Small intestine (tissue), 7 donors: Measurements from ENCODE around the gene SUCLG2. TPM values are rescaled to one million over a fixed set of nuclear protein-coding genes. Genes with fewer than 3 reads are reported as not detected.
A peak's percentile ranks its signal among the peaks of the same experiment; 100 is the strongest.
"Not testable (repeated sequence)": the region's sequence is repeated elsewhere in the genome, so short reads cannot be mapped to it uniquely, and the experiment has no call there.

Source experiments
- DNase-seq, 2 donors: peaks; one replicate each; pipeline versions ENCODE4 v3.0.0 to v3.0.0-alpha.2; 2013
- FAIRE-seq: peaks from 2 replicates; lab custom pipeline; 2012; peaks lifted over from hg19 to GRCh38; lab: Jason Lieb, UNC
- H3K27ac ChIP-seq, 3 donors: one replicate each; pipeline ENCODE4 v1.5.1; 2013; ENCODE audit warnings: low read length in 2 of 3, mild to moderate bottlenecking in 2 of 3, control low read depth in 1 of 3, inconsistent platforms in 1 of 3, low read depth in 1 of 3, moderate library complexity in 1 of 3
- H3K27me3 ChIP-seq, 3 donors: one replicate each; pipeline ENCODE4 v1.6.1; 2013; ENCODE audit warnings: low read length in 3 of 3, inconsistent platforms in 1 of 3; ENCODE audit not compliant: control insufficient read depth in 3 of 3, insufficient read depth in 3 of 3
- H3K36me3 ChIP-seq, 3 donors: one replicate each; pipeline ENCODE4 v1.6.1; 2013; ENCODE audit warnings: low read length in 3 of 3, inconsistent platforms in 1 of 3, low read depth in 1 of 3, mild to moderate bottlenecking in 1 of 3, moderate library complexity in 1 of 3; ENCODE audit not compliant: control insufficient read depth in 3 of 3, insufficient read depth in 2 of 3
- H3K4me1 ChIP-seq, 3 donors: one replicate each; pipeline ENCODE4 v1.6.1; 2013; ENCODE audit warnings: low read length in 2 of 3, inconsistent platforms in 1 of 3, low read depth in 1 of 3, mild to moderate bottlenecking in 1 of 3, moderate library complexity in 1 of 3; ENCODE audit not compliant: control insufficient read depth in 3 of 3, insufficient read depth in 2 of 3
- H3K4me3 ChIP-seq, 3 donors: one replicate each; pipeline ENCODE4 v1.5.1; 2013; ENCODE audit warnings: low read length in 3 of 3, control low read depth in 1 of 3, inconsistent platforms in 1 of 3, low read depth in 1 of 3, mild to moderate bottlenecking in 1 of 3, moderate library complexity in 1 of 3
- H3K9me3 ChIP-seq, 2 donors: one replicate each; pipeline ENCODE4 v1.6.1; 2013; ENCODE audit warnings: low read depth in 1 of 2, low read length in 1 of 2; ENCODE audit not compliant: control insufficient read depth in 2 of 2, insufficient read depth in 1 of 2
- whole genome bisulfite sequencing, 3 donors: extraction: QIAGEN DNeasy Blood & Tissue Kit; methylation state at CpG; one replicate each; pipeline ENCODE4 v1.1.7; 2013; 5-methylcytosine and 5-hydroxymethylcytosine counted together
- polyA plus RNA-seq, 4 donors: library from polyadenylated mRNA; stranded (reverse) in 3 of 4; unstranded in 1 of 4; fragments of 200-250 nt in 3 of 4; fragments of 120-200 nt in 1 of 4; gene quantifications; one replicate each; pipeline versions ENCODE4 v1.2.1 to v1.2.3, GENCODE V29; 2013
- donor health status: healthy with polysubstance abuse.
- donor health status: control.
- donor health status: control.
- donor health status: Bipolar disorder and iron deficiency.
- donor health status: healthy.

The SUCLG2 gene
- polyA plus RNA-seq, 4 donors, result 77.7 to 167 (median 125) TPM

DNA sequence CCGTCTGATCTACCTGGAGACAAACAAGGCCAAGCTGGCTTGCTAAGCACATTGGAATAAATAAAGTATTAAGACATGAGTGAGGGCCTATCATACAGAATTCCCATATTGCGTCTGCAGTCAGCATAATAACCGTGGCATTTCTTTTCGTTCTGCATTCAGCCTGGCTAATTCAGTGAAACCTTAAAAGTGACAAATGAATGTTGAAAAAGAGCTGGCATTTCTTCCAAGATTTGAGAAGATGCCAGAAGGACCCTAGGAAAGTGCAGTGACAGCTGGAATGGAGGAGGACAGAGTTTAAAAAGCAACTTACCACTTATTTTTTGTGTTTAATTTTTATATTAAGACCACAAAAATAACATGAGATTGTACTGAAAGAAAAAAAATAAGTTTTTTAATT lies 67.1 kb downstream of the SUCLG2 start:
- no peak overlapping the region for H3K27ac ChIP-seq
- no peaks in the 10 kb centered on the region for H3K4me1 ChIP-seq
- no peaks in the 10 kb centered on the region for H3K27me3 ChIP-seq
- WGBS, 3 donors, result 89 to 98% (median 95%) methylated on average over 4 of the region's 4 CpGs
- DNase-seq, result no peak
- FAIRE-seq, result no peak
- no peak overlapping the region for H3K4me3 ChIP-seq
- no peaks in the 10 kb centered on the region for H3K9me3 ChIP-seq
- peaks cover 0 to 9% (median 2%) of the 10 kb centered on the region in 3 donors for H3K36me3 ChIP-seq

DNA sequence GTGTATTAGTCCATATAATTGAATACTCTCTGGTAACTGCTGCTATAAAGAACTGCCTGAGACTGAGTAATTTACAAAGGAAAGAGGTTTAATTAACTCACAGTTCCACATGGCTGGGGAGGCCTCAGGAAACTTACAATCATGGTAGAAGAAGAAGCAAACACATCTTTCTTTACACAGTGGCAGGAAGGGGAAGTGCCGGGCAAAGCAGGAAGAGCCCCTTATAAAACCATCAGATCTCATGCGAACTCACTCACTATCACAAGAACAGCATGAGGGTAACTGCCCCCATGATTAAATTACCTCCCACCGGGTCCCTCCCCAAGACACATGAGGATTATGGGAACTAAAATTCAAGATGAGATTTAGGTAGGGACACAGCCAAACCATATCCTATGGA lies 69.8 kb downstream of the SUCLG2 start:
- not testable (repeated sequence) for H3K9me3 ChIP-seq, H3K4me3 ChIP-seq, FAIRE-seq, H3K4me1 ChIP-seq, DNase-seq, H3K27me3 ChIP-seq, H3K27ac ChIP-seq, H3K36me3 ChIP-seq
- 89 to 96% (median 91%) methylated on average over 3 of the region's 3 CpGs for WGBS, 3 donors

DNA sequence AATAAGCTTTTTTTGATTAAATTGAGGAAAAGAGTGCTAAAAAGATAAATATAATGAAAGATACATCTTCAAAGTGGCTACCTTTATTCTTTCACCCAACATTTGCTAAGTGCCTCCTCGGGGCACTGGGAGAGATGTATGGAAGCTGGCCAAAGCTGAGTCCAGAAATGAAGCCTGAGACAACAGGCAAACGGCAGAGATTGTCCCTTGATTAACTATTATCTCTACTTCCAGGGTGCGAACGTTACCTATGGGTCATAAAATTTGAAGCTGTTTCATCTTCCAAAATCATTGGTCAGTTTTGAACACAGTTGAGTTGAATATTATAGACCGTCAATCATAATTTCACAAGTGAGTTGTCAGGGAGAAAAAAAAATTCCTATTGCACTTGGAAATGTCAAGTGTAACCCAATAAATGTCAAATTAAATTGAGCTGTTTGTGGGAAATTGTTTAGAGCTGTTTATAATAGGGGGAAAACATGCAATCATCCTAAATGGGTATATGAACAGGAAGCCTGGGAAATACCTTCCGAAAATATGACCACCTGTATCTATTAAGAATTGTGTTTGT lies 73.9 kb downstream of the SUCLG2 start:
- Histone ChIP-seq H3K4me3 (no peak overlapping the region), H3K27me3 (no peaks in the 10 kb centered on the region), H3K36me3 (peaks cover 0 to 4% (median 3%) of the 10 kb centered on the region in 3 donors), H3K9me3 (no peaks in the 10 kb centered on the region), H3K27ac (no peak overlapping the region), H3K4me1 (no peaks in the 10 kb centered on the region)
- 57 to 80% (median 79%) methylated on average over 6 of the region's 6 CpGs for WGBS, 3 donors
- no peak for DNase-seq
- FAIRE-seq, result no peak

DNA sequence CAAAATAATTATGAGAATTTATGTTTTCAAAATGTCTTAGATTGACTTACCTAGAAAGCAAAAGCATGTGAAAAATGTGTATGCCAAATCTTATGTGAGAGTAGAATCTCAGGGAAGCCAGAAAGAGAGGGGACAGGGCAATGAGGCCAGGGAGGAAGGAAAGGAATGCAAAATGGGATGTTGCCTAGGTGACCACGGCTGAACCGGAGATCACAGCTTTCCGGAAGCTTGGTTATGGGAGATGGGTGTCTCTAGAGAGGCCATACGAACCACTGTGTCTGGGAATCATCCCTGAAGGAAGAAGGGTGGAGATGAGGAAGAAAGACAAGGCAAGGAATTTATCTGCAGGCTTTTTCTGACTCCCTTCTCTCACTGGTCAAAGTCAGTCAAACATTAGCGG lies 76.0 kb downstream of the SUCLG2 start:
- Histone ChIP-seq H3K4me3 (no peak overlapping the region), H3K27me3 (no peaks in the 10 kb centered on the region), H3K36me3 (peaks cover 0 to 5% (median 4%) of the 10 kb centered on the region in 3 donors), H3K27ac (no peak overlapping the region), H3K9me3 (peaks cover 0 to 6% of the 10 kb centered on the region in 2 donors), H3K4me1 (no peaks in the 10 kb centered on the region)
- no peak for FAIRE-seq
- 86 to 98% (median 93%) methylated on average over 5 of the region's 5 CpGs for WGBS, 3 donors
- DNase-seq, result no peak

DNA sequence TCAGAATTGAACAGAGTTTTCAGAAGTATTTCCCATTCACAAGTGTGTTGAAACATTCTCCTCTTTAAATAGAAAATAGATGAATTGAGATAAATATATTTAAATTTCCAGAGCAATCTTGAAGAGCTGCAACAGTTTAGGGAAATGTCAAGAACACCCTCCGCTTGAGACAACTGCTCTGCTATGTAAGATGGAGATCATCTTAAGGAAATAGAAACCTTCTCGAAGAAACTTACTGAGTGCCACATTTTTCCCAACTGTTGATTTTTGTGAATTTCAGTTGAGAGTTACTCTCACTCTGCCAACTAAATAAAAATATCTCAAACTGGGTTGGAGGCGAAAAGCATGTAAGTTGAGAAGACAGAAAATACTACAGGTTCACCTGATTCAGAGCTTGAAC lies 78.0 kb downstream of the SUCLG2 start:
- no peaks in the 10 kb centered on the region for H3K27me3 ChIP-seq
- DNase-seq (no peak), FAIRE-seq (no peak)
- 94 to 97% (median 96%) methylated on average over 3 of the region's 3 CpGs for WGBS, 3 donors
- no peak overlapping the region for H3K4me3 ChIP-seq
- H3K36me3 ChIP-seq, result peaks cover 0 to 4% (median 3%) of the 10 kb centered on the region in 3 donors
- H3K27ac ChIP-seq, result no peak overlapping the region
- H3K9me3 ChIP-seq, result peaks cover 0 to 6% of the 10 kb centered on the region in 2 donors
- no peaks in the 10 kb centered on the region for H3K4me1 ChIP-seq

DNA sequence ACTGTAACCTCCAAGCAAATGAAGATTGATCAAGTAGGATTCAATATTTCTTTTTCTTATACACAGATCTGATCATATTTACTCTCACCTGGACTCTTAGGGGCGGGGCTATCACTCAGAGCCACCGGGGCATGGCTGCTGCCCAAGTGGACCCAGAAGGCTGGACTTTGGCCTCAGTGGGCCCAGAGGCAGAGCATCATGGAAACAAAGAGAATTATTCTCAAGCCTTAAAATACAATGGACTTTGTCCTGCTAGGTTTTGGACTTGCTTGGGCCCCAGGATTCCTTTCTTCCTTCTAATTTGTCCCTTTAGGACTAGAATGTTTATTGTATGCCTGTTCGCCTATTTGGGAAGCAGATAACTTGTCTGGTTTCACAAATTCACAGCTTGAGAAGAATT lies 85.1 kb downstream of the SUCLG2 start:
- H3K27me3 ChIP-seq, result no peaks in the 10 kb centered on the region
- WGBS, 3 donors, result 49 to 79% (median 57%) methylated on average over 3 of the region's 3 CpGs
- DNase-seq, result peak in 1 of 2 donors; percentile 21
- peaks cover 0 to 3% (median 0%) of the 10 kb centered on the region in 3 donors for H3K4me1 ChIP-seq
- peaks cover 0 to 6% (median 2%) of the 10 kb centered on the region in 3 donors for H3K36me3 ChIP-seq
- no peak for FAIRE-seq
- no peak overlapping the region for H3K4me3 ChIP-seq
- no peak overlapping the region for H3K27ac ChIP-seq
- H3K9me3 ChIP-seq, result peaks cover 0 to 14% of the 10 kb centered on the region in 2 donors

DNA sequence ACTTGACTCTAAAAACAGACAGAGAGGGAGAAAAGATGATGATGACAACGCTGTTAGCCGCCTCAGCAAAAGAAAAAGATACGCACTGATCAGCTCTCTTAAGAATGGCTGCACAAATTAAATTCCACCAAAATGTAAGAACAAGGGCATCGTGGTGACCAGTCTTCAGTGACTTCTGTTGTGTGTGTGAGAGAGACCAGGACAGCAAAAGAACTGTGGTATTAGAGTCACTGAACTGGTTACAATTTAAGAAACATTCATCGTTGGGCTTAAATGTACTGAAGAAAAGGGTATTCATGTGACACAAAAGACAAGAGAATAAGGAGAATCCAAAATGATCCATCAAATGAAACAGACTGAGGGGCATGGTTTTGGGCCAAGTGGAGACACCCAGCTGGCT lies 86.5 kb downstream of the SUCLG2 start:
- Histone ChIP-seq H3K4me1 (peaks cover 0 to 3% (median 0%) of the 10 kb centered on the region in 3 donors), H3K4me3 (no peak overlapping the region), H3K9me3 (peaks cover 0 to 8% of the 10 kb centered on the region in 2 donors), H3K27ac (no peak overlapping the region), H3K27me3 (no peaks in the 10 kb centered on the region), H3K36me3 (peaks cover 0 to 3% (median 2%) of the 10 kb centered on the region in 3 donors)
- 76 to 82% (median 77%) methylated on average over 5 of the region's 5 CpGs for WGBS, 3 donors
- no peak for DNase-seq
- no peak for FAIRE-seq

DNA sequence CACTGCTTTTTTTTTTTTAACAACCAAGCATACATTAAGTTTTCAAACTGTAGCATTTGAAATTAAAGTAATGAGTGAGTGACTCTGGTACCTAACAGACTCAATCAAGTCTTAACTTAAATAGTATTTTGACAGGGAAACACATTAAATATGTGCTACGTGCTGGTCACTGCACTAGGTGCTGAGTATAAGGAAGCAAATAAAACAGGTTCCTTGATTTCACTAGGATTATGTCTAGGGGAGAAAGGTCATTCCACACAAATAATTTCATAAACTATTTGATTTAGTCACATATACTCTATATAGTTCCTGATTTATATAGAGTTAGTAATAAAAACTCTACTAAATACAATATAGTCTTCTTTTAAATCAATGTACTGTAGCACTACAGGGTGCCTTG lies 89.4 kb downstream of the SUCLG2 start:
- Histone ChIP-seq H3K4me3 (no peak overlapping the region), H3K4me1 (peaks cover 0 to 3% (median 0%) of the 10 kb centered on the region in 3 donors), H3K27ac (no peak overlapping the region), H3K36me3 (peaks cover 0 to 3% (median 0%) of the 10 kb centered on the region in 3 donors), H3K27me3 (no peaks in the 10 kb centered on the region), H3K9me3 (no peaks in the 10 kb centered on the region)
- DNase-seq (peak in 1 of 2 donors; percentile 44), FAIRE-seq (no peak)
- 20 to 76% (median 47%) methylated on average over 1 of the region's 1 CpG for WGBS, 3 donors

DNA sequence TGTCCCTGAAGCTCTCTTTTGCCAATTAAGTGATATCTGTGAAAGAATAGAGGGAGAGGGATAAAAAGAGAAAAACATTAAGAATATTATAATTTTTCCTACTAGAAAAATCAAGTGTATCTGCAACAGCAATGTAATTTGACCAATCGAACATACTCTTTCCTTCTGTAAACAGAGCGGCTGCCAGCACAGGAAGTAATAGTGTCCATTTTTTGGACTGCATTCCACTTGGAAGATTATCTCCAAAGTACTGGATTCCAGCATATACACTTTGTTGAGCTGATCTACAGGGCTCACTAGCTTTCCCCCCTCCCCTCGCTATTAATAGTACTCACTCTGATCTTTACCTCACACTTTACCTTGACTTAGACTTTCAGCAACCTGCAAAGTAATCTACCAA lies 90.4 kb downstream of the SUCLG2 start:
- no peaks in the 10 kb centered on the region for H3K9me3 ChIP-seq
- peaks cover 0 to 3% (median 0%) of the 10 kb centered on the region in 3 donors for H3K36me3 ChIP-seq
- FAIRE-seq (no peak), DNase-seq (no peak)
- H3K27ac ChIP-seq, result no peak overlapping the region
- H3K4me1 ChIP-seq, result no peaks in the 10 kb centered on the region
- H3K27me3 ChIP-seq, result no peaks in the 10 kb centered on the region
- no peak overlapping the region for H3K4me3 ChIP-seq
- WGBS, 3 donors, result 80 to 96% (median 90%) methylated on average over 3 of the region's 3 CpGs
